ENCODE measurements around the gene PKLR. TPM values are rescaled to one million over a fixed set of nuclear protein-coding genes. Genes with fewer than 3 reads are reported as not detected.
A peak's percentile ranks its signal among the peaks of the same experiment; 100 is the strongest.

PKLR gene
- total RNA-seq, 4 donors from 2014 or later, result not detected

DNA sequence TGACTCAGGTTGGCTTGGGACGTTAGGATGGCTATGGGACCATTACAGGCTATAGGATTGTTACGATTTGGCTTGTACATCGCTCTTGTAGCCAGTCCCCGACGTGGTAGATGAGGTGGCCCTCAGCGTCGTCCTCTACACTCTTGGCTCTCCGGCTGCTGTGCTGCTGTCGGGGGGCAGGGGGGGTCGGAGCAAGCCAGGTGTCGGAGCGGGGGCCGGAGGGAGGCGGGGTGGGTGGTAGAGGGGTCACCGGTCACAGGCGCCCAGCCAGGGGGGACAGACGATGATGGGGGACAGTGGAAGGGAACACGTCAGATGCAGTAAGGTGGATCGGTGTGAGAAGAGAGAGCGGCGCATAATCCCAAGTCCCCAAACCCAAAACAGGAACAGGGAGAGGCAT, 32.6 kb downstream of the PKLR start:
- TF ChIP-seq POLR2A (IDR thresholded peaks at IDR 0.05), result no peak
- TF ChIP-seq, protein P1, sequence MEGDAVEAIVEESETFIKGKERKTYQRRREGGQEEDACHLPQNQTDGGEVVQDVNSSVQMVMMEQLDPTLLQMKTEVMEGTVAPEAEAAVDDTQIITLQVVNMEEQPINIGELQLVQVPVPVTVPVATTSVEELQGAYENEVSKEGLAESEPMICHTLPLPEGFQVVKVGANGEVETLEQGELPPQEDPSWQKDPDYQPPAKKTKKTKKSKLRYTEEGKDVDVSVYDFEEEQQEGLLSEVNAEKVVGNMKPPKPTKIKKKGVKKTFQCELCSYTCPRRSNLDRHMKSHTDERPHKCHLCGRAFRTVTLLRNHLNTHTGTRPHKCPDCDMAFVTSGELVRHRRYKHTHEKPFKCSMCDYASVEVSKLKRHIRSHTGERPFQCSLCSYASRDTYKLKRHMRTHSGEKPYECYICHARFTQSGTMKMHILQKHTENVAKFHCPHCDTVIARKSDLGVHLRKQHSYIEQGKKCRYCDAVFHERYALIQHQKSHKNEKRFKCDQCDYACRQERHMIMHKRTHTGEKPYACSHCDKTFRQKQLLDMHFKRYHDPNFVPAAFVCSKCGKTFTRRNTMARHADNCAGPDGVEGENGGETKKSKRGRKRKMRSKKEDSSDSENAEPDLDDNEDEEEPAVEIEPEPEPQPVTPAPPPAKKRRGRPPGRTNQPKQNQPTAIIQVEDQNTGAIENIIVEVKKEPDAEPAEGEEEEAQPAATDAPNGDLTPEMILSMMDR (IDR thresholded peaks at IDR 0.05), result no peak
- Histone ChIP-seq H3K9me3 (no peaks in the 10 kb centered on the region), H3K4me1 (peaks cover 7 to 8% of the 10 kb centered on the region in 2 donors), H3K27ac (no peak overlapping the region), H3K36me3 (peaks cover 68 to 75% of the 10 kb centered on the region in 2 donors), H3K27me3 (no peaks in the 10 kb centered on the region), H3K4me3 (replicated peaks in 1 of 3) (no peak overlapping the region)
- DNase-seq, result no peak
- 92 to 96% methylated on average over 21 of the region's 21 CpGs for WGBS, 2 donors
- intact Hi-C loops (cut with DNase I), result no loop called here

DNA sequence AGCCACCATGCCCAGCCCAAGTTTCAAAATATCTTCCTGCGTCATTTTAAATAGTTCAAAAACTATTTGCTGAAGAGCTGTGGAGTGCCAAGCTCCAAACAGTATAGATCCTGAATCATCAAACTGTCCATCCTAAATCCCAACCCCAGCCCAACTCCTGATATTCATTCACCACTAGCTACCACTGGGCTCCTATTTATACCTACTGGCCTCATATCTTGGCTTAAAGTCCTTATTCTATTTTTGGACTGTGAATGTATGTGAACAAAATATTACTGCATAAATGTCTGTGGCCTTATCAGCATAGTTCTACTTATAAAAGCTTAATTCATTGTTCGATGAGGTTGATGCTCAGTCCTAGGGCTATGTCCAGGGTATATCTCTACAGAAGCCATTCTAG, 33.9 kb downstream of the PKLR start:
- H3K27me3 ChIP-seq, result no peaks in the 10 kb centered on the region
- H3K27ac ChIP-seq, result no peak overlapping the region
- WGBS, 2 donors, result 93 to 95% methylated on average over 2 of the region's 2 CpGs
- peaks cover 70 to 81% of the 10 kb centered on the region in 2 donors for H3K36me3 ChIP-seq
- DNase-seq, result no peak
- TF ChIP-seq, protein P1 (IDR thresholded peaks at IDR 0.05), result no peak
- TF ChIP-seq POLR2A (IDR thresholded peaks at IDR 0.05), result no peak
- H3K9me3 ChIP-seq, result no peaks in the 10 kb centered on the region
- intact Hi-C loops (cut with DNase I), result no loop called here
- no peak overlapping the region for H3K4me3 ChIP-seq (replicated peaks in 1 of 3)
- H3K4me1 ChIP-seq, result peaks cover 6 to 7% of the 10 kb centered on the region in 2 donors

DNA sequence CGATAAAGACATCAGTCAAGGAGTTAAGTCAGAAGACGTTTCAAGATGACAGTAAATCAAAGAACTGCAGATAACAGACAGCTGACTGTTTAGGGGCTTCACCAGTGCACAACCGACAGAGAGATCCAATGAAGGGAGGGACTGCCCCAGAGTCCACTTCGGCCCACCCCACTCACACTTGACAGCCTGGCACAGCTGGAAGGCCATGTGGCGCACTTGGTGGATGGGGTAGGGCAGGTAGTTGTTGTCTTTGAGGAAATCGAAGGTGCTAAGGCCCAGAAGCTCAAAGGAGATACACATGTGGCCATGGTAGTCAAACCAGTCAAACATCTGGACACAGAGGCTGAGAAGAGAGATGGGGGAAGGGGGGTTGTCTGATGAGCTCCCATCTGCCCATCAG, 34.7 kb downstream of the PKLR start:
- peaks cover 3 to 5% of the 10 kb centered on the region in 2 donors for H3K4me1 ChIP-seq
- no peak for TF ChIP-seq POLR2A (IDR thresholded peaks at IDR 0.05)
- TF ChIP-seq, protein P1 (IDR thresholded peaks at IDR 0.05), result no peak
- no peak for DNase-seq
- WGBS, 2 donors, result 82 to 86% methylated on average over 6 of the region's 6 CpGs
- intact Hi-C loops (cut with DNase I), result no loop called here
- H3K27me3 ChIP-seq, result no peaks in the 10 kb centered on the region
- H3K9me3 ChIP-seq, result no peaks in the 10 kb centered on the region
- no peak overlapping the region for H3K27ac ChIP-seq
- H3K4me3 ChIP-seq (replicated peaks in 1 of 3), result no peak overlapping the region
- peaks cover 70 to 81% of the 10 kb centered on the region in 2 donors for H3K36me3 ChIP-seq

DNA sequence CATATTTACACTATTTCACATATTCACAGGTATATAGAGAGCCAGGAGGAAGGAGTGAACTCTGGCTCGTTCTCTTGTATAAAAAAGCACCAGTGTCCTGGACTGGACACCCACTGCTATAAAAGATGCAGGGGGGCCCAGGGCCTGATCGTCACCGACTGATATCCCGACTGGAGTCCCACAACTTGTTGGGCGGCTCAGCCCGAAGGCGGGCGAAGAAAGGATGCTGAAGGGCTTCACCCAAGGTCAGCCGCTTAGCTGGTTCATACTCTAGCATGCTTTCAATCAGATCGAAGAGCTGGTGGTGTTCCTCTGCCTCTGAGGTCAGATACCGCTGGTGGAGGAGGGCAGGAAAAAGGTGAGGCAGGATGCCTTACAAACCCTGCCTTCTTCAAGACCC, 38.2 kb downstream of the PKLR start:
- DNase-seq, result no peak
- Histone ChIP-seq H3K4me3 (replicated peaks in 1 of 3) (no peak overlapping the region), H3K27me3 (no peaks in the 10 kb centered on the region), H3K27ac (no peak overlapping the region), H3K9me3 (no peaks in the 10 kb centered on the region), H3K4me1 (peaks cover 11 to 12% of the 10 kb centered on the region in 2 donors), H3K36me3 (peaks cover 46 to 54% of the 10 kb centered on the region in 2 donors)
- intact Hi-C loops (cut with DNase I), result no loop called here
- 89 to 92% methylated on average over 11 of the region's 11 CpGs for WGBS, 2 donors
- no peak for TF ChIP-seq POLR2A (IDR thresholded peaks at IDR 0.05)
- TF ChIP-seq, protein P1 (IDR thresholded peaks at IDR 0.05), result no peak

DNA sequence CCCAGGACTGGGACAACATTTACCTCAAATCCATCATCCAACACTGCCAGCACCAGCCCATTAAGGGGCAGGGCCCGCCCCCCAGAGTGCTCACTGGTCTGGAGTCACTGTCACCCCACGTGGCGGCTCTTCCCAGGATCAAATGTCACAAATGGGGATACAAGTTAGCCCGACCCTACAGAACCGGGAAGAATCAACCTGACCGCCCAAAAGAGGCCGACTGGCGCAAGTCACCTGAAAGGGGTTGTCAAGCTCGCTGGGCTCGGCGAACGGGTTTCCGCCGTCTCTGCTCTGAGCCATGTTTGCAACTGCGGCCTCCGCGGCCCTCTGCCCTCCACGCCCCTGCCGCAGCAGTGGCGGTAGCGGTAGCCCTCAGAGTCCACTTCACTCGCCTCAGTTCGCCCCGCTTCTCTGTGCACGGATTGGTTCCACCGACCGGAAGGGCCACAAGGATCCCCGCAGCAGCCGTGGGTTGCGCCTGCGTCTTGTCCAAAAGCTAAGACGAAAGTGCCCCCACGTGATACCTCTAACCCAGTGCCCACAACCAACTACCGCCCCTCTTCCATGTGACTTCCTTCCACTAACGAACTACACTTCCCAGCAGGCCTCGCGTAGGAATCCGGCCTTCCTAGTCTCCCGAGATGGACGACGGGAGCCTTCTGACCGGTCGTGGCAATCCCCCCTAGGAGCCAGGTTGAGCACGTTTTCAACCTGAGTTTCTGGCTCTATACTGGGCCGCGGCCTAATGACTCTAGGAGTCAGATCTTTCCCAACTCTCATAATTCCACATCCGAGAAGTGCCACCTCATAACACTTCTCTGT, 39.2 kb downstream of the PKLR start, which contains the start of gene SCAMP3:
Gene SCAMP3 (minus strand): TSS at position 509 of the 822 bp plus-strand sequence. CDS start 209 bp downstream, at position 300.
- Histone ChIP-seq H3K27ac (peak within 1 kb of the TSS; percentile 56 to 80 (median 58)), H3K4me3 (replicated peaks in 1 of 3) (peak within 1 kb of the TSS; percentile 50 to 57 (median 53)), H3K36me3 (peaks cover 36 to 44% of the 10 kb centered on the region in 2 donors), H3K9me3 (no peaks in the 10 kb centered on the region), H3K4me1 (peaks cover 11 to 12% of the 10 kb centered on the region in 2 donors), H3K27me3 (no peaks in the 10 kb centered on the region)
- intact Hi-C loops (cut with DNase I), result no loop called here
- peak; percentile 98 for DNase-seq
- peak in 1 of 2 donors; percentile 77 for TF ChIP-seq POLR2A (IDR thresholded peaks at IDR 0.05)
- TF ChIP-seq, protein P1 (IDR thresholded peaks at IDR 0.05), result peak in 1 of 6 experiments; percentile 4
- WGBS, 2 donors, result 0 to 1% methylated on average over 28 to 29 of the region's 47 CpGs
